ENCODE results near the gene DUSP22.
"Not testable (repeated sequence)": the region's sequence is repeated elsewhere in the genome, so short reads cannot be mapped to it uniquely, and the experiment has no call there.

The DUSP22 gene, protein sequence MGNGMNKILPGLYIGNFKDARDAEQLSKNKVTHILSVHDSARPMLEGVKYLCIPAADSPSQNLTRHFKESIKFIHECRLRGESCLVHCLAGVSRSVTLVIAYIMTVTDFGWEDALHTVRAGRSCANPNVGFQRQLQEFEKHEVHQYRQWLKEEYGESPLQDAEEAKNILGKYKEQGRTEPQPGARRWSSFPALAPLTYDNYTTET

DNA sequence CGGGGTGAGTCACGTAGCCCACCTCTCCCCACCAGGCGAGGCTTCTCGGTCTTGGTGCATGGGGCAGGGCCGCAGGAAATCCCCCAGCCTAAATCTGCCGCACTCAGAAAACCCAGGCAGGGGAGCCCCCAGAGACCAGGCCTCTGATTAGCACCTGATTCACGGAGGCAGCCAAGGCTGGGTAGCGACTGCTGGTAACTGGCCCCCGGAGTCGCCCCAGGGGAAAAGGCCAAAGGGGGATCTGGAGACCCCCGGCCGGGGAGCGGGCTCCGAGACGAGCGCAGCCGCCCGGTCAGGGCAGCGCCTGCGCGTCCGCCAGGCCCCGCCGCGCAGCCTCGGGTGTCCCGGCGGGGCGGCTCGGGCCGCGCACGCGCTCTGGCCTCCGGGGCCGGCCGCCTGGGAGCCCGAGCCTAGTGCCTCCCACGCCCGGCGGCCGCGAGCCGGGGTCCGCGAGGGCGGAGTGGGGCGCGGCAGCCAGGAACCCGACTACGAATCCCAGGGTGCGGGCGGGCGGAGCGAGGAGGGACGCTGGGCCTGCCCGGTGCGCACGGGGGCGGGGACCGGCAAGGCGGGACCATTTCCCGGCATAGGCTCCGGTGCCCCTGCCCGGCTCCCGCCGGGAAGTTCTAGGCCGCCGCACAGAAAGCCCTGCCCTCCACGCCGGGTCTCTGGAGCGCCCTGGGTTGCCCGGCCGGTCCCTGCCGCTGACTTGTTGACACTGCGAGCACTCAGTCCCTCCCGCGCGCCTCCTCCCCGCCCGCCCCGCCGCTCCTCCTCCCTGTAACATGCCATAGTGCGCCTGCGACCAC lies at the start of gene DUSP22:
Gene DUSP22 (plus strand): TSS at position 791 of the 809 bp plus-strand sequence. CDS start 53 bp downstream, outside the sequence.
- no peak for DNase-seq

DNA sequence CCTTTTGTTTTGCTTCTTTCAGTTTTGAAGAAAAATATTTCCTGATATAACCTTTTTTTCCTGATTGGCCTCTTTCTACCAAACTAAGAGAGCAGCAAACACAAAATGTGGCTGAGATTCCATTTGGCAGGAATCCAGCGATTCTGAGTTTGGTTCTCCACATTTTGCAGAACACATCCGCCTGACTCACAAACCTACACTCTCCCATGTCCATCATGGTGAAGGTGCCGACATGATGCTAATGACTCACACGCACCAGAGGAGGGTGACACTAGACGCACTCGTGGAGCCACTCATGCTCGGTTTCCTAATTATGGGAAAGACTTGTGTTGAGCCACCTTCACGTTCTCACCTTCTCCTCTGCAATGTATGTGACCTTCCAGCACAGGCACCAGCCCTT lies 45.9 kb upstream of the DUSP22 start:
- DNase-seq, result no peak

DNA sequence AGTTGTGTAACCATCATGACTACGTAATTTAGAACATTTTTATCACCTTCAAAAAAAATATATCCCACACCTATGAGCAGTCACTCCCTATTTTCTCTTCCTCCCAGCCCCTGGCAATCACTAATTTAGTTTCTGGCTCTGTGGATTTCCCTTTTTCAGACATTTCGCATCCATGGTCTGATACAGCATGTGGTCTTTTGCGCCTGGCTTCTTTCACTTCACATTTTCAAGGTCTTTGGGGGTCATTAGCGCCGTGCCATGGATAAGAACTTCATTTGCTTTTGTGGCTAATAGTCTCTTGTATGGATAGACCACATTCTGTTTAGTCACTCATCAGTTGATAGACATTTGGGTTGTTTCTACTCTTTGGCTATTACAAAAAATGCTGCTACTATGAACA lies 44.9 kb upstream of the DUSP22 start:
- no peak for DNase-seq

DNA sequence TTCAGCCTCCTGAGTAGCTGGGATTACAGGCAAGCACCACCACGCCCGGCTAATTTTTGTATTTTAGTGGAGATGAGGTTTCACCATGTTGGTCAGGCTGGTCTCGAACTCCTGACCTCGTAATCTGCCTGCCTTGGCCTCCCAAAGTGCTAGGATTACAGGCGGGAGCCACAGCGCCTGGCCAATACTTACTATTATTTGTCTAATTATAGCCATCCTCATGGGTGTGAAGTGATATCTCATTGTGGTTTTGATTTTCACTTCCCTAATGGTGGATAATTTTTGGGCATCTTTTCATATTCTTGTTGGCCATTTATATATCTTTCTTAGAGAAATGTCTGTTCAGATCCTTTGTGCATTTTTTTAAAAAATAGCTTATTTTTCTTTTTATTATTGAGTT lies 44.2 kb upstream of the DUSP22 start:
- DNase-seq, result not testable (repeated sequence)

GRCh38 chr6:250676-251075 lies 41.6 kb upstream of the DUSP22 start:
- DNase-seq, result no peak

- no peak for DNase-seq
These were observed 40.4 kb upstream of the DUSP22 start for GRCh38 chr6:251920-252319.

- DNase-seq, result no peak
These were observed 39.3 kb upstream of the DUSP22 start for GRCh38 chr6:252775-253535.

GRCh38 chr6:254016-254415 lies 38.3 kb upstream of the DUSP22 start:
- no peak for DNase-seq

- DNase-seq, result no peak
These were observed 37.1 kb upstream of the DUSP22 start for GRCh38 chr6:255041-255750.

GRCh38 chr6:255751-256083 lies 36.6 kb upstream of the DUSP22 start:
- no peak for DNase-seq

DNA sequence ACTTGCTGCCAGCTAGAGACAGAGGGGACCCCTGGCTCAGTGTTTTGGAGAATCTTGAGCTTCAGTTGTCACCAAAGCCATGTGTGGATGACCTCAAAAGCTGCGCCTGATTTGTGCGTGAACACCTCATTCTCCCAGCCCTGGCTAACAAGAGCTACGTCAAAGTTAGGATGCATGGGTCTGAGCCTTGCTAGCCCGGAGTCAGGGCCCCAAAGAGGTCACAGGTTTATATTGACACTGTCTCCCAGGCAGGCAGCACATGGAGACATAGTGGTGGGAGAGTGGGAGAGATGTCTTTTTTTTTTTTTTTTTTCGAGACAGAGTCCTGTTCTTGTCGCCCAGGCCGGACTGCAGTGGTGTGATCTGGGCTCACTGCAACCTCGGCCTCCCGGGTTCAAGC lies 36.1 kb upstream of the DUSP22 start:
- DNase-seq, result no peak

- no peak for DNase-seq
These were observed 35.1 kb upstream of the DUSP22 start for GRCh38 chr6:257031-257725.

- DNase-seq, result no peak
These were observed 34.5 kb upstream of the DUSP22 start for GRCh38 chr6:257774-258173.

DNA sequence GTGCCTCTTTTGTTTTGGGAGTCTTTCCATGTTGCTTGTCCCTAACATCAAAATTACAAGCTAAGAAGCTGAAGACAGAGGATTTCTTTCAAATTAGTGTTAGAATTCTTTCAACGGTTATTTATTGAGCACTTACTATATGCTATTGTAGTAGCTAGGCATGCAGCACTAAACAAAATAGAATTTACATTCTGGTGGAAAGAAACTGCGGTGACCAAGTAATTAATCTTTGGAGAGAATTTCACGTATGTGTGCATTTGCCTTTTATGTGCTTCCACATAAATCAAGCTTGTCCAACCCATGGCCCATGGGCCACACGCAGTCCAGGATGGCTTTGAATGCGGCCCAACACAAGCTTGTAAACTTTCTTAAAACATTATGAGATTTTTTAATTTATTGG lies 33.0 kb upstream of the DUSP22 start:
- no peak for DNase-seq

GRCh38 chr6:259901-260508 lies 32.3 kb upstream of the DUSP22 start:
- no peak for DNase-seq

DNA sequence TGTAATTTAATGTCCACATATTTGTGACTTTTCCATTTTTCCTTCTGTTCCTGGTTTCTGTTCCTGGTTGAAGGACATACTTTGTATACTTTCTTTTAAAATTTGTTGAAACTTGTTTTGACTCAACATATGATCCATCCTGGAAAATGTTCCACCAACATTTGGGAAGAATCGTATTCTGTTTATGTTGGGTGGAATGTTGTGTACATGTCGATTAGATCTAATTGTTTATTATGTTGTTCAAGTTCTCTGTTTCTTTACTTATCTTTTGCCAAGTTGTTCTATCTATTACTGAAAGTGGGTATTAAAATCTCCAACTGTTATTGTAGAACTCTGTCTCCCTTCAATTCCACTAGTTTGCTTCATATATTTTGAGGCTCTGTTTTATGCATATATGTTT lies 27.7 kb upstream of the DUSP22 start:
- no peak for DNase-seq

DNA sequence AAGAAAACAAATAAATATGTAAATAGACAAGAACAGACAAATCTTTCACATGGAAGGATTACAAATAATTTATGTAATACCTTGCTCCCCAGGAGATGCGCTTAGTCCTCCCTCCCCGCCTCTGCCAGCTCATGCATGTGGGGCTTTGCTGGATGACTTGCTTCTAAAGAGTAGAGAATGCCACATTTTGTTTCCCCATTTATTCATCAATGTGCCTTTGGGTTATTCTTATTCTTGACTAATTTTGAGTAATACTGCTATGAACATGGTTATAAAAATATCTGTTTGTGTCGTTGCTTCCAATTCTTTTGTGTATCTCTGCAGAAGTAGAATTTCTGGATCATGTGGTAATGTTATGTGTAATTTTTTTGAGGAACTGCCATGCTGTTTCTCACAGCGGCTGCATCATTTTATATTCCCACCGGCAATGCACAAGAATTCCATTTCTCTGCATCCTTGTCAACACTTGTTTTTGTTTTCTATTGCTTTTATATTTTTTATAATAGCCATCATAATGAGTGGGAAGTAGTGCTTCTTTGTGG lies 23.8 kb upstream of the DUSP22 start:
- no peak for DNase-seq

DNA sequence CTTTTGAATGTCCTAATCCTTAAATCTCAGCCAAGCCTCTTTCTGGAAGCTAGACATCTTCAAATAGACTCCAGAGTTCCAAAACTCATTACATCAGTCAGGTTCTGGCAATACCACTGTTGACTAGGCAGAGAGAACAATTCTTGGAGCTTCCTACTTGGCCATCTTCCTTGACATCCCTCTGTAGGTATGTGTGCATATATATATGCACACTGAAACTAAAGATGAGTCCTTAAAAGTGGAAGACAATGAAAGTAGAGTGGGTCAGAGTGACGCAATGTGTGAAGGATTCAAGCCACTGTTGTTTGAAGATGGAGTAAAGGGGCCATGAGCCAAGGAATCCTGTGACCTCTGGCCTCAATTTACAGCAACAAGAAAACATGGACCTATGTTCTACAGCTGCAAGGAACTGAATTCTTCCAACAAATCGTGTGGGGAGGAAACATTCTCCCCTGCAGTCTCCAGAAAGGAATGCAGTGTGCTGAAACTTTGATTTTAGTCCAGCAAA lies 18.7 kb upstream of the DUSP22 start:
- DNase-seq, result no peak

DNA sequence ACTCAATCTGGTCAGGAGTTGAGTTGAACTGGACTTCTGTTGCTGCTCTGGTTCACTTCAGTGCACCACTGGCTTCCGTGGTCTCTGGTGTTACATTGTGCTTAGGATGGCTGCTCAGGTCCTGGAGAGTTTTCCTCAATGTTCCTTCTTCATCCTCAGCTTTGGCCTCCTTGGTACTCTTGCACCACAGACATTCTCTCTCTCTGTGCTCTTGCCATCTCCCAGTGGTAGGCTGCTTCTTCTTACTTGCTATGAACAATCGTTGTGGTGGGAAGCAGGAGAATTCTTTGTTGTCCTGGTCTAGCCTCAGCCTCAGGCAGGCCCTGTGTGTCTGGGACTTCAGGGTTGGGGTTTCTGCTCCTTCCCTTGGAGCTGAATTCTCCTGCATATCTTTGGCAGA lies 14.5 kb upstream of the DUSP22 start:
- no peak for DNase-seq

- no peak for DNase-seq
These were observed 13.8 kb upstream of the DUSP22 start for GRCh38 chr6:278494-278893.

- no peak for DNase-seq
These were observed 12.8 kb upstream of the DUSP22 start for GRCh38 chr6:279341-280029.

Data from COR-L47 (cell line).